Gastrocnemius medialis (tissue), 4 donors: ENCODE results near the gene CLDN22. TPM values are rescaled to one million over a fixed set of nuclear protein-coding genes. Genes with fewer than 3 reads are reported as not detected.

Experiments used
- ATAC-seq, 2 donors: fragments of 150-250 bp; one replicate each; pipeline ENCODE4 v1.9.1; 2016
- DNase-seq, 2 donors: peaks; one replicate each; pipeline ENCODE4 v3.0.0-alpha.2; 2019
- H3K27ac ChIP-seq, 4 donors: fragments of 200-600 bp; sonication (generic); 1 replicate in 1 of 4; 2 replicates in 3 of 4; pipeline ENCODE4 v1.5.1; 2016 to 2018; ENCODE audit warnings: mild to moderate bottlenecking in 2 of 4, moderate library complexity in 1 of 4
- H3K27me3 ChIP-seq, 3 donors: fragments of 200-600 bp; sonication (generic) in 2 of 3; 1 replicate in 1 of 3; 2 replicates in 2 of 3; pipeline versions ENCODE4 v1.5.1 to v1.6.0; 2016 to 2019; ENCODE audit warnings: mild to moderate bottlenecking in 1 of 3, moderate library complexity in 1 of 3
- H3K36me3 ChIP-seq, 2 donors: fragments of 200-600 bp; sonication (generic) in 1 of 2; one replicate each; pipeline ENCODE4 v1.5.1; 2017 to 2018
- H3K4me1 ChIP-seq, 2 donors: fragments of 200-600 bp; sonication (generic) in 1 of 2; one replicate each; pipeline ENCODE4 v1.5.1; 2016 to 2017; ENCODE audit warnings: mild to moderate bottlenecking in 2 of 2
- H3K4me3 ChIP-seq, 4 donors: fragments of 200-600 bp; sonication (generic) in 3 of 4; 1 replicate in 1 of 4; 2 replicates in 3 of 4; pipeline ENCODE4 v1.5.1; 2016 to 2019; ENCODE audit warnings: mild to moderate bottlenecking in 2 of 4
- H3K9me3 ChIP-seq, 3 donors: fragments of 200-600 bp; sonication (generic) in 2 of 3; 1 replicate in 1 of 3; 2 replicates in 2 of 3; pipeline ENCODE4 v1.5.1; 2016 to 2019
- POLR2A ChIP-seq, 2 donors: fragments of 450-650 bp; IDR thresholded peaks; one replicate each; pipeline ENCODE4 v1.6.1; 2017; ENCODE audit warnings: antibody characterized with exemption in 2 of 2, mild to moderate bottlenecking in 2 of 2, moderate library complexity in 2 of 2
- in situ Hi-C, 4 donors: fragments of 200-750 bp; cut with MboI; loops; one replicate each; pipeline versions ENCODE4 v1.15.0 to v1.8.0; 2017; ENCODE audit warnings: low sequenced_read_pairs in 4 of 4
- intact Hi-C: fragments of 100-400 bp; cut with DNase I; formaldehyde crosslinking; loops from one replicate; pipeline ENCODE4 v1.15.1; 2023; ENCODE audit warnings: low total_unique reads
- total RNA-seq, 4 donors: library from RNA; depleted of rRNA; stranded (reverse); fragments of >200 nt; gene quantifications; one replicate each; pipeline versions ENCODE4 v1.1.0 to v1.2.3, GENCODE V29; 2016
- TF ChIP-seq, protein P1 (sequence below), 5 experiments: fragments of 450-650 bp in 3 of 5; fragments of 200-600 bp in 2 of 5; sonication (generic) in 2 of 5; IDR thresholded peaks in 4 of 5; conservative IDR thresholded peaks in 1 of 5; 1 replicate in 4 of 5; 2 replicates in 1 of 5; pipeline ENCODE4 v1.5.1; 2016 to 2019; ENCODE audit warnings: antibody characterized with exemption in 5 of 5, mild to moderate bottlenecking in 3 of 5, moderate library complexity in 3 of 5

Gene CLDN22
- total RNA-seq, 4 donors from 2014 or later = not detected

GRCh38 chr4:183356931-183357675, 37.0 kb upstream of the CLDN22 start:
- Histone ChIP-seq H3K27ac (no peak overlapping the region), H3K36me3 (no peaks in the 10 kb centered on the region), H3K9me3 (no peaks in the 10 kb centered on the region), H3K4me3 (no peak overlapping the region), H3K4me1 (no peaks in the 10 kb centered on the region), H3K27me3 (no peaks in the 10 kb centered on the region)
- in situ Hi-C loops = no loop called here
- DNase-seq = no peak
- intact Hi-C loops = no loop called here
- no peak for ATAC-seq
- TF ChIP-seq POLR2A (IDR thresholded peaks at IDR 0.05) = no peak
- TF ChIP-seq, protein P1, sequence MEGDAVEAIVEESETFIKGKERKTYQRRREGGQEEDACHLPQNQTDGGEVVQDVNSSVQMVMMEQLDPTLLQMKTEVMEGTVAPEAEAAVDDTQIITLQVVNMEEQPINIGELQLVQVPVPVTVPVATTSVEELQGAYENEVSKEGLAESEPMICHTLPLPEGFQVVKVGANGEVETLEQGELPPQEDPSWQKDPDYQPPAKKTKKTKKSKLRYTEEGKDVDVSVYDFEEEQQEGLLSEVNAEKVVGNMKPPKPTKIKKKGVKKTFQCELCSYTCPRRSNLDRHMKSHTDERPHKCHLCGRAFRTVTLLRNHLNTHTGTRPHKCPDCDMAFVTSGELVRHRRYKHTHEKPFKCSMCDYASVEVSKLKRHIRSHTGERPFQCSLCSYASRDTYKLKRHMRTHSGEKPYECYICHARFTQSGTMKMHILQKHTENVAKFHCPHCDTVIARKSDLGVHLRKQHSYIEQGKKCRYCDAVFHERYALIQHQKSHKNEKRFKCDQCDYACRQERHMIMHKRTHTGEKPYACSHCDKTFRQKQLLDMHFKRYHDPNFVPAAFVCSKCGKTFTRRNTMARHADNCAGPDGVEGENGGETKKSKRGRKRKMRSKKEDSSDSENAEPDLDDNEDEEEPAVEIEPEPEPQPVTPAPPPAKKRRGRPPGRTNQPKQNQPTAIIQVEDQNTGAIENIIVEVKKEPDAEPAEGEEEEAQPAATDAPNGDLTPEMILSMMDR (IDR thresholded peaks at IDR 0.05 in 4 of 5, conservative IDR thresholded peaks at IDR 0.05 in 1 of 5) = no peak

DNA sequence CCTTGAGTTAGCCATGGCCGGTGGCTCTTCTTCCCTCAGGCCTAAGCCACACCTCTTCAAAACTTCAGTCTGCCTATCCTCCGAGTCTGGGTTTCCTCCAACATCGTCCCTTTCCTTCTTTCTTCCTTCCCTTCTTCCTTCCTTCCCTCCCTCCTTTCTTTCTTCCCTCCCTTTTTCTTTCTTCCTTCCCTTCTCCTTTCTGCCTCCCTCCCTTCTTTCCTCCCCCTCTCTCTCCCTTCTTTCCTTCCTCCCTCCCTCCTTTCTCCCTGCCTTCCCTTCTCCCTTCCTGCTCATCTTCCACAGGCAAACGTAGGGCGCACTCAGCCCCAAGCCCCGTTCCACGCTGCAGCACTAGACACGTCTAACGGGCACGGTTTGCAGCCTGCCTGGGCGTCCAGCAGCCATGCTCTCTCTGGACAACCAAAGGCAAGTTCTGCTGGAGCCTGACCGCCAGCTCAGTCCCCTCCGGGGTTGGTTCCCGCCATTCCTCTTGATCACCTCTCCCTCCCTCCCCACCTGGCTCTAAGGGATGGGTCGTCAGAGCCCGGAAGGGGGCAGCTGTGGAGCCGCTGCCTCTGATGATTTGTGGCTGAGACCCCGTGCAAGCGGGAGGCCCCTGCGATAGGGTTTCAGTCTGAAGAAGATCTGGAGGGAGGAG, 36.2 kb upstream of the CLDN22 start:
- DNase-seq (no peak), ATAC-seq (no peak)
- Histone ChIP-seq H3K27me3 (no peaks in the 10 kb centered on the region), H3K36me3 (no peaks in the 10 kb centered on the region), H3K4me3 (no peak overlapping the region), H3K9me3 (no peaks in the 10 kb centered on the region), H3K4me1 (no peaks in the 10 kb centered on the region), H3K27ac (no peak overlapping the region)
- intact Hi-C loops (no loop called here), in situ Hi-C loops (no loop called here)
- no peak for TF ChIP-seq POLR2A (IDR thresholded peaks at IDR 0.05)
- TF ChIP-seq, protein P1 (IDR thresholded peaks at IDR 0.05 in 4 of 5, conservative IDR thresholded peaks at IDR 0.05 in 1 of 5) = no peak

DNA sequence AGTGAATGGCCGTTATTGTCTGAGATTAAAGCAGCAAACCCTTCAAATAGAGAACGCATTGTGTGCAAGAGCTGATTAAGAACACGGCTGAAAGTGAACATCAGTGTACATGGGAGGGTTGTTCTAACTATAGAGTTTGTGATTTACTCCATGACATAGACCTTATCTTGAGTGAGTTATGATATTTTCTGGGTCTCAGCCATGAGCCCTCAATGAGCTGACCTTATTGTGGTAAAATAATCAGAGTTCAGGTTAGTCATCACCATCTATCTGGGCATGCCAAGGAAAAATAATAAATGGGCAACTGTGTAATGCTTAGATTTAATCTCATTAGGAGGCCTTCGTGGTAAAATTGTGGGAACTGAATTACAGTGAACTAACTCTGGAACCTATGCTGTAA, 35.3 kb upstream of the CLDN22 start:
- TF ChIP-seq, protein P1 (IDR thresholded peaks at IDR 0.05 in 4 of 5, conservative IDR thresholded peaks at IDR 0.05 in 1 of 5) = no peak
- no peak for TF ChIP-seq POLR2A (IDR thresholded peaks at IDR 0.05)
- H3K36me3 ChIP-seq = no peaks in the 10 kb centered on the region
- H3K9me3 ChIP-seq = no peaks in the 10 kb centered on the region
- intact Hi-C loops = no loop called here
- no peak for ATAC-seq
- in situ Hi-C loops = no loop called here
- no peaks in the 10 kb centered on the region for H3K4me1 ChIP-seq
- no peak for DNase-seq
- H3K27me3 ChIP-seq = no peaks in the 10 kb centered on the region
- H3K27ac ChIP-seq = no peak overlapping the region
- no peak overlapping the region for H3K4me3 ChIP-seq

- H3K4me3 ChIP-seq = no peak overlapping the region
- TF ChIP-seq POLR2A (IDR thresholded peaks at IDR 0.05) = no peak
- TF ChIP-seq, protein P1 (IDR thresholded peaks at IDR 0.05 in 4 of 5, conservative IDR thresholded peaks at IDR 0.05 in 1 of 5) = no peak
- ATAC-seq = no peak
- no peaks in the 10 kb centered on the region for H3K9me3 ChIP-seq
- H3K27ac ChIP-seq = no peak overlapping the region
- in situ Hi-C loops (no loop called here), intact Hi-C loops (no loop called here)
- H3K36me3 ChIP-seq = no peaks in the 10 kb centered on the region
- DNase-seq = no peak
- H3K27me3 ChIP-seq = no peaks in the 10 kb centered on the region
- H3K4me1 ChIP-seq = no peaks in the 10 kb centered on the region
Measured at GRCh38 chr4:183354219-183354618, 34.1 kb upstream of the CLDN22 start.
